HepG2 (cell line): Measurements from ENCODE around the gene BIVM. TPM values are rescaled to one million over a fixed set of nuclear protein-coding genes. Genes with fewer than 3 reads are reported as not detected.
A peak's percentile ranks its signal among the peaks of the same experiment; 100 is the strongest.

Source experiments
- CCAR2 ChIP-seq: fragments of 200-400 bp; formaldehyde crosslinking; optimal IDR thresholded peaks from 2 replicates; pipeline ENCODE3; 2018; ENCODE audit warnings: low read depth, mild to moderate bottlenecking, low read length, moderate library complexity
- HNRNPH1 ChIP-seq: fragments of 200-400 bp; formaldehyde crosslinking; optimal IDR thresholded peaks from 2 replicates; pipeline ENCODE3; 2017; ENCODE audit warnings: mild to moderate bottlenecking, low read depth, low read length
- NKX3-1 ChIP-seq: sonication (generic); formaldehyde crosslinking; IDR thresholded peaks from 2 replicates; pipeline ENCODE4 v1.5.0; 2020; ENCODE audit warnings: missing genetic modification reagents
- PPARG ChIP-seq: conservative IDR thresholded peaks from 2 replicates; pipeline ENCODE4 v1.6.1; 2016; ENCODE audit warnings: missing biosample characterization, missing genetic modification reagents
- SALL2 ChIP-seq: sonication (generic); formaldehyde crosslinking; IDR thresholded peaks from 2 replicates; pipeline ENCODE4 v1.8.1; 2023; ENCODE audit warnings: mild to moderate bottlenecking, missing genetic modification reagents, inconsistent platforms
- SRSF1 ChIP-seq: fragments of 200-400 bp; formaldehyde crosslinking; optimal IDR thresholded peaks from 2 replicates; pipeline ENCODE3; 2017; ENCODE audit warnings: mild to moderate bottlenecking, low read depth, low read length, moderate library complexity
- ZNF431 ChIP-seq: sonication (generic); formaldehyde crosslinking; IDR thresholded peaks from 2 replicates; pipeline ENCODE4 v1.9.0; 2022; ENCODE audit warnings: missing genetic modification reagents, low read depth, mild to moderate bottlenecking, borderline replicate concordance
- ZNF564 ChIP-seq: sonication (generic); formaldehyde crosslinking; IDR thresholded peaks from 2 replicates; pipeline ENCODE4 v1.8.1; 2023; ENCODE audit warnings: mild to moderate bottlenecking, missing genetic modification reagents
- ZNF713 ChIP-seq: sonication (generic); formaldehyde crosslinking; IDR thresholded peaks from 2 replicates; pipeline ENCODE4 v1.4.0; 2020; ENCODE audit warnings: mild to moderate bottlenecking, missing genetic modification reagents
- ZSCAN31 ChIP-seq: sonication (generic); formaldehyde crosslinking; IDR thresholded peaks from 2 replicates; pipeline ENCODE4 v1.5.0; 2020; ENCODE audit warnings: low read depth, mild to moderate bottlenecking, missing genetic modification reagents
- polyA plus RNA-seq, 8 experiments: library from polyadenylated mRNA; depleted of rRNA in 3 of 8; stranded (reverse) in 7 of 8; unstranded in 1 of 8; fragments of >200 nt; fragmentation: Illumina TruSeq in 4 of 8; extraction: Trizol in 4 of 8; gene quantifications; 2 replicates each; pipeline versions ENCODE4 v1.2.1 to v1.2.3, GENCODE V29; 2011 to 2016; ENCODE audit warnings: low read depth in 4 of 8, missing spikeins in 1 of 8, mixed read lengths in 1 of 8; ENCODE audit not compliant: insufficient read depth in 1 of 8
- total RNA-seq, 5 experiments: library from RNA; depleted of rRNA; stranded (reverse); fragments of >200 nt; fragmentation: Illumina TruSeq; extraction: Trizol; gene quantifications; 2 replicates each; pipeline ENCODE4 v1.2.3, GENCODE V29; 2016; ENCODE audit warnings: low read depth in 1 of 5
- TF ChIP-seq, protein P1 (sequence below): IDR thresholded peaks from 2 replicates; pipeline ENCODE4 v1.6.1; 2016; ENCODE audit warnings: missing compliant biosample characterization, missing genetic modification reagents, borderline replicate concordance
- TF ChIP-seq, protein P2 (sequence below): sonication (generic); formaldehyde crosslinking; IDR thresholded peaks from 2 replicates; pipeline ENCODE4 v1.4.0; 2020; ENCODE audit warnings: missing genetic modification reagents
- TF ChIP-seq, protein P3 (sequence below): sonication (generic); formaldehyde crosslinking; IDR thresholded peaks from 2 replicates; pipeline ENCODE4 v1.4.0; 2020; ENCODE audit warnings: missing genetic modification reagents, low read depth, mild to moderate bottlenecking, borderline replicate concordance
- TF ChIP-seq, protein P4 (sequence below): sonication (generic); formaldehyde crosslinking; IDR thresholded peaks from 2 replicates; pipeline ENCODE4 v1.4.0; 2020; ENCODE audit warnings: mild to moderate bottlenecking, missing genetic modification reagents
- TF ChIP-seq, protein P5 (sequence below), 2 experiments: sonication (generic) in 1 of 2; formaldehyde crosslinking in 1 of 2; IDR thresholded peaks; 2 replicates each; pipeline versions ENCODE4 v1.4.0 to v1.6.1; 2016 to 2020; ENCODE audit warnings: borderline replicate concordance in 1 of 2, low read depth in 1 of 2, mild to moderate bottlenecking in 1 of 2, missing genetic modification reagents in 1 of 2

BIVM gene
- total and polyA plus RNA-seq, 2 of the 13 experiments (the other 11 are each of a cell fraction or from before 2014, with no cell fraction given), result 10.4 to 15.8 TPM

DNA sequence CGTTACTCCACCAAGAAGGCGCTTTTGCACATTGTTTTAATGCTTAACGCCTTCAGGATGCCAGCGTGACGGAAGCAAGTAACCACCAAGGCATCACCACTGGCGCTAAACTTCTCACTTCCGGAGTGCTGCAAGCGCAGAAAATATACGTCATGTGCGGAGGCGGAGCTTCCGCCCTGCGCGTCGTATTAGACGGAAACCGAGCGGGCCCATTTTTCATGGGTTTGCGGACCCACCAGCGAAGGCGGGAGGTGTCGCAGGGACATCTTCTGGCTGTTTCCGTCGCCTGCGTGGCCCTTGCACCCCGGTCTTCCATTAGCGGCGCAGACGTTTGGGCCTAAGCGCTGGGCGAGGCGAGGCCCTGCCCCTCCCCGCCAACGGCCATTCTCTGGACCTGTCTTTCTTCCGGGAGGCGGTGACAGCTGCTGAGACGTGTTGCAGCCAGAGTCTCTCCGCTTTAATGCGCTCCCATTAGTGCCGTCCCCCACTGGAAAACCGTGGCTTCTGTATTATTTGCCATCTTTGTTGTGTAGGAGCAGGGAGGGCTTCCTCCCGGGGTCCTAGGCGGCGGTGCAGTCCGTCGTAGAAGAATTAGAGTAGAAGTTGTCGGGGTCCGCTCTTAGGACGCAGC lies 46.8 kb downstream of the BIVM start, which contains the start of gene ERCC5 (continued):
- TF ChIP-seq, protein P1, sequence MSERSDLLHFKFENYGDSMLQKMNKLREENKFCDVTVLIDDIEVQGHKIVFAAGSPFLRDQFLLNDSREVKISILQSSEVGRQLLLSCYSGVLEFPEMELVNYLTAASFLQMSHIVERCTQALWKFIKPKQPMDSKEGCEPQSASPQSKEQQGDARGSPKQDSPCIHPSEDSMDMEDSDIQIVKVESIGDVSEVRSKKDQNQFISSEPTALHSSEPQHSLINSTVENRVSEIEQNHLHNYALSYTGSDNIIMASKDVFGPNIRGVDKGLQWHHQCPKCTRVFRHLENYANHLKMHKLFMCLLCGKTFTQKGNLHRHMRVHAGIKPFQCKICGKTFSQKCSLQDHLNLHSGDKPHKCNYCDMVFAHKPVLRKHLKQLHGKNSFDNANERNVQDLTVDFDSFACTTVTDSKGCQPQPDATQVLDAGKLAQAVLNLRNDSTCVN, result peak; percentile 20; the same call in 1 of the 2 replicates
- TF ChIP-seq CCAR2 (no peak), ZNF713 (CRISPR knock-in tag) (no peak), HNRNPH1 (no peak), SALL2 (CRISPR knock-in tag) (peak; percentile 91), SRSF1 (peak; percentile 64), NKX3-1 (CRISPR knock-in tag) (no peak; the same call in none of the 2 replicates), ZNF431 (CRISPR knock-in tag) (peak; percentile 96), ZNF564 (no peak), PPARG (CRISPR knock-in tag) (peak; percentile 55), ZSCAN31 (CRISPR knock-in tag) (peak; percentile 87)
- TF ChIP-seq, protein P2, sequence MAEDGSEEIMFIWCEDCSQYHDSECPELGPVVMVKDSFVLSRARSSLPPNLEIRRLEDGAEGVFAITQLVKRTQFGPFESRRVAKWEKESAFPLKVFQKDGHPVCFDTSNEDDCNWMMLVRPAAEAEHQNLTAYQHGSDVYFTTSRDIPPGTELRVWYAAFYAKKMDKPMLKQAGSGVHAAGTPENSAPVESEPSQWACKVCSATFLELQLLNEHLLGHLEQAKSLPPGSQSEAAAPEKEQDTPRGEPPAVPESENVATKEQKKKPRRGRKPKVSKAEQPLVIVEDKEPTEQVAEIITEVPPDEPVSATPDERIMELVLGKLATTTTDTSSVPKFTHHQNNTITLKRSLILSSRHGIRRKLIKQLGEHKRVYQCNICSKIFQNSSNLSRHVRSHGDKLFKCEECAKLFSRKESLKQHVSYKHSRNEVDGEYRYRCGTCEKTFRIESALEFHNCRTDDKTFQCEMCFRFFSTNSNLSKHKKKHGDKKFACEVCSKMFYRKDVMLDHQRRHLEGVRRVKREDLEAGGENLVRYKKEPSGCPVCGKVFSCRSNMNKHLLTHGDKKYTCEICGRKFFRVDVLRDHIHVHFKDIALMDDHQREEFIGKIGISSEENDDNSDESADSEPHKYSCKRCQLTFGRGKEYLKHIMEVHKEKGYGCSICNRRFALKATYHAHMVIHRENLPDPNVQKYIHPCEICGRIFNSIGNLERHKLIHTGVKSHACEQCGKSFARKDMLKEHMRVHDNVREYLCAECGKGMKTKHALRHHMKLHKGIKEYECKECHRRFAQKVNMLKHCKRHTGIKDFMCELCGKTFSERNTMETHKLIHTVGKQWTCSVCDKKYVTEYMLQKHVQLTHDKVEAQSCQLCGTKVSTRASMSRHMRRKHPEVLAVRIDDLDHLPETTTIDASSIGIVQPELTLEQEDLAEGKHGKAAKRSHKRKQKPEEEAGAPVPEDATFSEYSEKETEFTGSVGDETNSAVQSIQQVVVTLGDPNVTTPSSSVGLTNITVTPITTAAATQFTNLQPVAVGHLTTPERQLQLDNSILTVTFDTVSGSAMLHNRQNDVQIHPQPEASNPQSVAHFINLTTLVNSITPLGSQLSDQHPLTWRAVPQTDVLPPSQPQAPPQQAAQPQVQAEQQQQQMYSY, result no peak
- TF ChIP-seq, protein P3, sequence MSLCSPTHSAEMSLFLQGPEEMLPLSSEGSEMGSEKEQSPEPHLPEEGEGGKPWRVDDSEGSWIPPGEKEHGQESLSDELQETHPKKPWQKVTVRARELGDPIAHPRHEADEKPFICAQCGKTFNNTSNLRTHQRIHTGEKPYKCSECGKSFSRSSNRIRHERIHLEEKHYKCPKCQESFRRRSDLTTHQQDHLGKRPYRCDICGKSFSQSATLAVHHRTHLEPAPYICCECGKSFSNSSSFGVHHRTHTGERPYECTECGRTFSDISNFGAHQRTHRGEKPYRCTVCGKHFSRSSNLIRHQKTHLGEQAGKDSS, result peak; percentile 86; the same call in 1 of the 2 replicates
- TF ChIP-seq, protein P4, sequence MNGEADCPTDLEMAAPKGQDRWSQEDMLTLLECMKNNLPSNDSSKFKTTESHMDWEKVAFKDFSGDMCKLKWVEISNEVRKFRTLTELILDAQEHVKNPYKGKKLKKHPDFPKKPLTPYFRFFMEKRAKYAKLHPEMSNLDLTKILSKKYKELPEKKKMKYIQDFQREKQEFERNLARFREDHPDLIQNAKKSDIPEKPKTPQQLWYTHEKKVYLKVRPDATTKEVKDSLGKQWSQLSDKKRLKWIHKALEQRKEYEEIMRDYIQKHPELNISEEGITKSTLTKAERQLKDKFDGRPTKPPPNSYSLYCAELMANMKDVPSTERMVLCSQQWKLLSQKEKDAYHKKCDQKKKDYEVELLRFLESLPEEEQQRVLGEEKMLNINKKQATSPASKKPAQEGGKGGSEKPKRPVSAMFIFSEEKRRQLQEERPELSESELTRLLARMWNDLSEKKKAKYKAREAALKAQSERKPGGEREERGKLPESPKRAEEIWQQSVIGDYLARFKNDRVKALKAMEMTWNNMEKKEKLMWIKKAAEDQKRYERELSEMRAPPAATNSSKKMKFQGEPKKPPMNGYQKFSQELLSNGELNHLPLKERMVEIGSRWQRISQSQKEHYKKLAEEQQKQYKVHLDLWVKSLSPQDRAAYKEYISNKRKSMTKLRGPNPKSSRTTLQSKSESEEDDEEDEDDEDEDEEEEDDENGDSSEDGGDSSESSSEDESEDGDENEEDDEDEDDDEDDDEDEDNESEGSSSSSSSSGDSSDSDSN (CRISPR knock-in tag), result peak; percentile 96
- TF ChIP-seq, protein P5, sequence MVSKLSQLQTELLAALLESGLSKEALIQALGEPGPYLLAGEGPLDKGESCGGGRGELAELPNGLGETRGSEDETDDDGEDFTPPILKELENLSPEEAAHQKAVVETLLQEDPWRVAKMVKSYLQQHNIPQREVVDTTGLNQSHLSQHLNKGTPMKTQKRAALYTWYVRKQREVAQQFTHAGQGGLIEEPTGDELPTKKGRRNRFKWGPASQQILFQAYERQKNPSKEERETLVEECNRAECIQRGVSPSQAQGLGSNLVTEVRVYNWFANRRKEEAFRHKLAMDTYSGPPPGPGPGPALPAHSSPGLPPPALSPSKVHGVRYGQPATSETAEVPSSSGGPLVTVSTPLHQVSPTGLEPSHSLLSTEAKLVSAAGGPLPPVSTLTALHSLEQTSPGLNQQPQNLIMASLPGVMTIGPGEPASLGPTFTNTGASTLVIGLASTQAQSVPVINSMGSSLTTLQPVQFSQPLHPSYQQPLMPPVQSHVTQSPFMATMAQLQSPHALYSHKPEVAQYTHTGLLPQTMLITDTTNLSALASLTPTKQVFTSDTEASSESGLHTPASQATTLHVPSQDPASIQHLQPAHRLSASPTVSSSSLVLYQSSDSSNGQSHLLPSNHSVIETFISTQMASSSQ (IDR thresholded peaks at IDR 0.05; ENCODE audit: low read depth), result peak; percentile 43; the same call in 1 of the 2 replicates
- TF ChIP-seq, protein P5 (CRISPR knock-in tag; IDR thresholded peaks at IDR 0.05; ENCODE audit: borderline replicate concordance), result peak; percentile 73; the same call in 1 of the 2 replicates
